ENCODE measurements around the gene DNAJB1. TPM values are rescaled to one million over a fixed set of nuclear protein-coding genes. Genes with fewer than 3 reads are reported as not detected.

The DNAJB1 gene
- total RNA-seq, 1 experiment from 2014 or later, result 77.7 TPM

DNA sequence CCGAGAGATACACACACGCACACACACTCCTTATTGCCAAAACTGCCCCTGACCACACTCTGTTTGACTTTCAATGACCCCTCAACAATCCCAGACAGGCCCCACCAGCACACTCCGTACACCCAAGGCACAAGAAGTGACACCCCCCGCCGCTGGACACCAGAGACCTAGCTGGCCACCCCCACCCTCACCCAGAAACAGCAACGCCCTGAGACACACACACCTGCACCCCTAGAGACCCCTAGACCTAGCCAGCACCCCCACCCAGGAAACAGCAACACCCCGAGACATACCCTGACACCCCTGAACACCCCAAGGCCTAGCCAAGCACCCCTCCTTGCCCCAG lies 41.9 kb downstream of the DNAJB1 start:
- Histone ChIP-seq H3K14ac (ENCODE audit: insufficient read depth, low read length) (no peak overlapping the region), H3K4me2 (ENCODE audit: insufficient read depth, insufficient read length, low read length) (no peak overlapping the region), H3K4ac (ENCODE audit: low read depth, low read length) (no peak overlapping the region), H2BK20ac (ENCODE audit: low read depth, low read length, poor library complexity, severe bottlenecking) (no peak overlapping the region), H3K56ac (ENCODE audit: insufficient read length, low read depth, low read length) (no peak overlapping the region), H3K79me2 (ENCODE audit: insufficient read depth, low read length) (no peaks in the 10 kb centered on the region), H3K9ac (ENCODE audit: extremely low read depth, insufficient read length, low read length) (no peak overlapping the region), H2AFZ (ENCODE audit: low read length) (no peak overlapping the region), H3K27me3 (ENCODE audit: insufficient read depth, low read length) (no peaks in the 10 kb centered on the region), H4K5ac (ENCODE audit: insufficient read length, low read depth, low read length) (no peak overlapping the region), H3K4me1 (ENCODE audit: insufficient read depth, low read length) (no peaks in the 10 kb centered on the region; the same call in 1 of the 2 replicates), H2AK5ac (ENCODE audit: insufficient read length, low read length) (no peak overlapping the region), H3K23me2 (ENCODE audit: insufficient read length, low read depth, low read length, poor library complexity, severe bottlenecking) (peaks cover 7% of the 10 kb centered on the region), H3T11ph (ENCODE audit: low read length) (no peak overlapping the region), H2BK120ac (ENCODE audit: low read depth, low read length, poor library complexity, severe bottlenecking) (no peak overlapping the region), H2BK5ac (ENCODE audit: insufficient read length, low read length) (no peak overlapping the region), H4K91ac (ENCODE audit: insufficient read length, low read depth, low read length) (no peak overlapping the region), H2BK15ac (ENCODE audit: low read depth, low read length) (no peak overlapping the region), H3K9me3 (ENCODE audit: control insufficient read depth, low read depth, low read length) (no peaks in the 10 kb centered on the region), H4K20me1 (ENCODE audit: control insufficient read depth, insufficient read depth, insufficient read length) (no peaks in the 10 kb centered on the region), H3K79me1 (ENCODE audit: insufficient read depth, low read depth, low read length, poor library complexity, severe bottlenecking) (no peaks in the 10 kb centered on the region), H2BK12ac (ENCODE audit: insufficient read length, low read depth, low read length) (no peak overlapping the region), H3K18ac (ENCODE audit: insufficient read length, low read depth, low read length) (no peak overlapping the region), H3K27ac (ENCODE audit: insufficient read length, low read depth, low read length) (no peak overlapping the region), H4K8ac (replicated peaks; ENCODE audit: insufficient read length, low read depth, low read length) (no peak overlapping the region), H3K23ac (ENCODE audit: insufficient read length, low read depth, low read length) (no peak overlapping the region)
- WGBS (ENCODE audit: extremely low coverage, insufficient read length, low lambda C conversion rate), result no CpG with 5 or more reads among the region's 7 CpGs
- peaks cover 6 to 22% (median 12%) of the 10 kb centered on the region in 3 experiments; a peak in 6 of 7 replicates for H3K36me3 Mint-ChIP-seq (ENCODE audit: insufficient read depth in 1 of 3, low read depth in 3 of 3)
- peak overlapping the region; percentile 62 to 88 (median 86); a peak in 6 of 7 replicates for H3K27ac Mint-ChIP-seq
- H3K9me3 Mint-ChIP-seq, result no peaks in the 10 kb centered on the region; a peak in 1 of 5 replicates
- DNase-seq, result no peak
- peaks cover under 1% of the 10 kb centered on the region; the same call in 1 of the 2 replicates for H3K27me3 Mint-ChIP-seq (ENCODE audit: low read depth)
- H3K4me3 Mint-ChIP-seq, result no peak overlapping the region; a peak in 1 of 5 replicates
- peaks cover 22 to 41% of the 10 kb centered on the region in 2 experiments for H3K4me1 Mint-ChIP-seq
- TF ChIP-seq, protein P1, sequence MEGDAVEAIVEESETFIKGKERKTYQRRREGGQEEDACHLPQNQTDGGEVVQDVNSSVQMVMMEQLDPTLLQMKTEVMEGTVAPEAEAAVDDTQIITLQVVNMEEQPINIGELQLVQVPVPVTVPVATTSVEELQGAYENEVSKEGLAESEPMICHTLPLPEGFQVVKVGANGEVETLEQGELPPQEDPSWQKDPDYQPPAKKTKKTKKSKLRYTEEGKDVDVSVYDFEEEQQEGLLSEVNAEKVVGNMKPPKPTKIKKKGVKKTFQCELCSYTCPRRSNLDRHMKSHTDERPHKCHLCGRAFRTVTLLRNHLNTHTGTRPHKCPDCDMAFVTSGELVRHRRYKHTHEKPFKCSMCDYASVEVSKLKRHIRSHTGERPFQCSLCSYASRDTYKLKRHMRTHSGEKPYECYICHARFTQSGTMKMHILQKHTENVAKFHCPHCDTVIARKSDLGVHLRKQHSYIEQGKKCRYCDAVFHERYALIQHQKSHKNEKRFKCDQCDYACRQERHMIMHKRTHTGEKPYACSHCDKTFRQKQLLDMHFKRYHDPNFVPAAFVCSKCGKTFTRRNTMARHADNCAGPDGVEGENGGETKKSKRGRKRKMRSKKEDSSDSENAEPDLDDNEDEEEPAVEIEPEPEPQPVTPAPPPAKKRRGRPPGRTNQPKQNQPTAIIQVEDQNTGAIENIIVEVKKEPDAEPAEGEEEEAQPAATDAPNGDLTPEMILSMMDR (conservative IDR thresholded peaks at IDR 0.05), result no peak

All from H9 (cell line).